SK-N-SH (cell line): ENCODE results near the gene C20orf144. TPM values are rescaled to one million over a fixed set of nuclear protein-coding genes. Genes with fewer than 3 reads are reported as not detected.

Experiments used
- CTCF ChIA-PET: fragments of 300-600, 350-600 bp; formaldehyde crosslinking; extraction: SDS; loops from one replicate; lab custom pipeline; 2021; lab: Yijun Ruan, JAX
- POLR2A ChIA-PET: fragments of 350-600 bp; sonication (Branson Sonifier 250); formaldehyde crosslinking; extraction: SDS; loops from one replicate; lab custom pipeline; 2020; ENCODE audit warnings: antibody characterized with exemption, inconsistent platforms; lab: Yijun Ruan, JAX
- DNase-seq: peaks from one replicate; pipeline ENCODE4 v3.0.0; 2012
- H2AFZ ChIP-seq: fragments of 200-600 bp; sonication (generic); 2 replicates; pipeline ENCODE4 v1.8.1; 2016; ENCODE audit warnings: antibody characterized with exemption, mild to moderate bottlenecking, low read depth
- H3F3A ChIP-seq: fragments of 200-600 bp; sonication (generic); replicated peaks from 2 replicates; pipeline ENCODE3; 2016; ENCODE audit warnings: antibody characterized with exemption, mild to moderate bottlenecking; ENCODE audit not compliant: insufficient read depth
- H3K27ac ChIP-seq, 2 experiments: fragments of 200-500 bp in 1 of 2; fragments of 200-600 bp in 1 of 2; sonication (Bioruptor generic) in 1 of 2; sonication (generic), shearing (Covaris generic) in 1 of 2; 2 replicates each; pipeline versions ENCODE4 v1.5.1 to v1.6.1; 2014 to 2016; ENCODE audit warnings: low read depth in 2 of 2, inconsistent platforms in 1 of 2, low read length in 1 of 2, mild to moderate bottlenecking in 1 of 2, mixed read lengths in 1 of 2
- H3K27me3 ChIP-seq: fragments of 200-600 bp; sonication (generic), shearing (Covaris generic); 2 replicates; pipeline ENCODE4 v1.6.1; 2016; ENCODE audit warnings: mixed run types; ENCODE audit not compliant: insufficient read depth
- H3K36me3 ChIP-seq, 2 experiments: fragments of 200-500 bp in 1 of 2; fragments of 200-600 bp in 1 of 2; sonication (Bioruptor generic) in 1 of 2; sonication (generic) in 1 of 2; replicated peaks in 1 of 2; 2 replicates each; pipeline versions ENCODE3 to v1.5.1; 2014 to 2016; ENCODE audit warnings: low read length in 1 of 2, mild to moderate bottlenecking in 1 of 2; ENCODE audit not compliant: insufficient read depth in 2 of 2, control insufficient read depth in 1 of 2
- H3K4me1 ChIP-seq, 2 experiments: fragments of 200-500 bp in 1 of 2; fragments of 200-600 bp in 1 of 2; sonication (Bioruptor generic) in 1 of 2; sonication (generic), shearing (Covaris generic) in 1 of 2; 2 replicates each; pipeline versions ENCODE4 v1.5.1 to v1.6.1; 2014 to 2016; ENCODE audit warnings: low read depth in 1 of 2, low read length in 1 of 2, mixed run types in 1 of 2; ENCODE audit not compliant: insufficient read depth in 2 of 2, control insufficient read depth in 1 of 2
- H3K4me2 ChIP-seq: fragments of 200-600 bp; sonication (generic), shearing (Covaris generic); 2 replicates; pipeline ENCODE4 v1.6.1; 2017; ENCODE audit warnings: mixed run types
- H3K4me3 ChIP-seq, 2 experiments: fragments of 200-500 bp in 1 of 2; fragments of 200-600 bp in 1 of 2; sonication (Bioruptor generic) in 1 of 2; sonication (generic), shearing (Covaris generic) in 1 of 2; 2 replicates each; pipeline versions ENCODE4 v1.5.1 to v1.8.1; 2014 to 2016; ENCODE audit warnings: low read depth in 2 of 2, inconsistent platforms in 1 of 2, low read length in 1 of 2, mild to moderate bottlenecking in 1 of 2, mixed read lengths in 1 of 2, moderate library complexity in 1 of 2
- H3K79me2 ChIP-seq: fragments of 200-600 bp; sonication (generic); 2 replicates; pipeline ENCODE4 v1.8.1; 2017; ENCODE audit warnings: mild to moderate bottlenecking; ENCODE audit not compliant: insufficient read depth
- H3K9ac ChIP-seq: fragments of 200-600 bp; sonication (generic); 2 replicates; pipeline ENCODE4 v1.6.1; 2017; ENCODE audit warnings: mixed run types
- H3K9me2 ChIP-seq: fragments of 200-600 bp; sonication (generic); 2 replicates; pipeline ENCODE4 v1.6.1; 2017; ENCODE audit warnings: mixed run types
- H3K9me3 ChIP-seq: fragments of 200-600 bp; sonication (generic); 2 replicates; pipeline ENCODE4 v1.6.1; 2017; ENCODE audit warnings: mixed run types, mild to moderate bottlenecking, moderate library complexity
- H4K20me1 ChIP-seq: fragments of 200-600 bp; sonication (generic); 2 replicates; pipeline ENCODE4 v1.6.1; 2017; ENCODE audit warnings: mild to moderate bottlenecking, mixed run types; ENCODE audit not compliant: insufficient read depth
- CHD2 ChIP-seq: fragments of 150-350 bp; IDR thresholded peaks from 2 replicates; pipeline ENCODE4 v1.6.1; 2018; ENCODE audit warnings: low read length; ENCODE audit not compliant: partially characterized antibody
- ELF1 ChIP-seq: IDR thresholded peaks from 2 replicates; pipeline ENCODE4 v1.4.0; 2012
- EP300 ChIP-seq, 2 experiments: IDR thresholded peaks; 2 replicates each; pipeline versions ENCODE4 v1.4.0 to v1.6.1; 2012; ENCODE audit warnings: borderline replicate concordance in 1 of 2, low read depth in 1 of 2, low read length in 1 of 2
- FOXJ3 ChIP-seq: sonication (generic); formaldehyde crosslinking; IDR thresholded peaks from 2 replicates; pipeline ENCODE4 v1.5.1; 2020; ENCODE audit warnings: mild to moderate bottlenecking, missing genetic modification reagents
- GABPA ChIP-seq: IDR thresholded peaks from 2 replicates; pipeline ENCODE4 v1.4.0; 2012; ENCODE audit warnings: low read depth, mild to moderate bottlenecking
- GATA2 ChIP-seq: sonication (generic); formaldehyde crosslinking; IDR thresholded peaks from 2 replicates; pipeline ENCODE4 v1.5.0; 2020; ENCODE audit warnings: mild to moderate bottlenecking, missing genetic modification reagents
- JUND ChIP-seq: IDR thresholded peaks from 2 replicates; pipeline ENCODE4 v1.4.0; 2012
- NRF1 ChIP-seq: IDR thresholded peaks from 2 replicates; pipeline ENCODE4 v1.6.1; 2012; ENCODE audit warnings: low read depth, mild to moderate bottlenecking, low read length
- RCOR1 ChIP-seq: fragments of 150-350 bp; IDR thresholded peaks from 2 replicates; pipeline ENCODE4 v1.6.1; 2017; ENCODE audit warnings: antibody characterized with exemption, low read length
- RFX5 ChIP-seq: IDR thresholded peaks from 2 replicates; pipeline ENCODE4 v1.6.1; 2012; ENCODE audit warnings: mild to moderate bottlenecking, improper control_type of control experiment, low read length
- RXRA ChIP-seq: IDR thresholded peaks from 2 replicates; pipeline ENCODE4 v1.4.0; 2012; ENCODE audit warnings: low read depth, mild to moderate bottlenecking, borderline replicate concordance
- SMC3 ChIP-seq: IDR thresholded peaks from 2 replicates; pipeline ENCODE4 v1.6.1; 2012; ENCODE audit warnings: low read depth, low read length, improper control_type of control experiment
- TCF12 ChIP-seq: IDR thresholded peaks from 2 replicates; pipeline ENCODE4 v1.4.0; 2012
- WGBS: methylation state at CpG from one replicate; pipeline ENCODE4 v1.1.6; 2017; ENCODE audit warnings: low lambda C conversion rate; 5-methylcytosine and 5-hydroxymethylcytosine counted together
- polyA plus RNA-seq, 3 experiments: library from polyadenylated mRNA; depleted of rRNA; stranded (reverse); fragments of >200 nt; gene quantifications; 2 replicates each; pipeline ENCODE4 v1.2.3, GENCODE V29; 2012
- TF ChIP-seq, protein P1 (sequence below): fragments of 150-350 bp; IDR thresholded peaks from 2 replicates; pipeline ENCODE4 v1.6.1; 2016; ENCODE audit warnings: mild to moderate bottlenecking, low read depth, low read length
- TF ChIP-seq, protein P2 (sequence below): IDR thresholded peaks from 2 replicates; pipeline ENCODE4 v1.4.0; 2012; ENCODE audit warnings: low read depth, borderline replicate concordance
- TF ChIP-seq, protein P3 (sequence below): fragments of 150-350 bp; IDR thresholded peaks from 2 replicates; pipeline ENCODE4 v1.6.1; 2017; ENCODE audit warnings: antibody characterized with exemption, low read length, low read depth, borderline replicate concordance
- TF ChIP-seq, protein P4 (sequence below): IDR thresholded peaks from 2 replicates; pipeline ENCODE4 v1.6.1; 2012; ENCODE audit warnings: mild to moderate bottlenecking, low read depth, low read length, moderate library complexity
- TF ChIP-seq, protein P5 (sequence below): IDR thresholded peaks from 2 replicates; pipeline ENCODE4 v1.4.0; 2012; ENCODE audit warnings: low read depth, borderline replicate concordance

C20orf144 gene
- polyA plus RNA-seq, 1 of the 3 experiments (the other 2 are of a cell fraction) = 0.12 TPM

DNA sequence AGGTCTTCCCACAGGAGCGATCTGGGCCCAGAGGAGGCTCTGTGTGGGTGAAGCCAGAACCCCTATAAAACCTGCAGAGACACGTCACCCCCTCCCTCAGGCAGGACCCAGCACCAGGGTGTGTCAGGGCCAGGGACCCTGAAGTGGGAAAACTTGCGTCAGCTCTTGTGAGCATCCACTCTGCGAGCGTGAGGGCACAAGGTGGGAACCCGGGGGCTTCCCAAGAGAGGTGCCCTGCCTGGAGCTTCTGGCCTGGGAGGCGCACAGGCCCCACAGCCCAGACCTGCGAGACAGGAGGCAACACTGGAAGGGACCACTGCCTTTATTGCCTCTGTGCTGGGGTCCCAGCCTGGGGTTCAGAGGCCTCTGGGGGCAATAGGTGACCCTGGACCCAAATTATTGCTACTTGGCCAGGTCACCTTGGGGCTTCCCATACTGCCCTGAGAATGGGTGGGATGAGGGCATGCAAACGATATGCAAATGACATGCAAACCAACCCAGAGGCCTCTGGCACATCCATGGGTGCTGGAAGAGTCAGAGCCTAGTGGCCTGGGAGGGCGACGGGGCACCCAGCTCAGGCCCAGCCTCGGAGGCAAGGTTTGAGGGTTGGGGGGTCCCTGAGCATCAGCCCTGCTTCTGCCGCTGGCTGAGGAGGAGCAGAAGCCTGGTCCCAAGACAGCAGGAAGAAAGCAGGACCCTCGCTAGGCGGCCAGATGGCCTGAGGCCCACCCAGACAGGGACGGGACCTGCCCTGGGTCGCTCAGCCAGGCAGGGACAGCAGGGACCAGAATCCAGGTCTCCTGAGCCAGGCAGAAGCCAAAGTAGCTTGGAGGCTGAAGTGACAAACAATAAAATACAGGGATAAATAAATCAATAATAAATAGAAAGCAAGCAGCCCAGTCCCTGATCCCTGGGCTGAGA, 5.1 kb upstream of the C20orf144 start:
- Histone ChIP-seq H3K9me2 (no peaks in the 10 kb centered on the region), H3K4me1 (peaks cover 0 to 8% of the 10 kb centered on the region in 2 experiments; a peak in 1 of 4 replicates), H3K27me3 (no peaks in the 10 kb centered on the region), H4K20me1 (no peaks in the 10 kb centered on the region), H3F3A (peaks cover 10% of the 10 kb centered on the region), H3K4me3 (no peak overlapping the region), H3K36me3 (peaks cover 0 to 7% of the 10 kb centered on the region in 2 experiments), H3K9ac (no peak overlapping the region), H3K79me2 (no peaks in the 10 kb centered on the region), H3K9me3 (no peaks in the 10 kb centered on the region), H3K4me2 (no peak overlapping the region), H3K27ac (no peak overlapping the region), H2AFZ (no peak overlapping the region)
- WGBS = 93% methylated on average over 15 of the region's 17 CpGs
- no peak for DNase-seq
- ChIA-PET POLR2A (no interaction called here), CTCF (interaction anchor here (7.9 to 9.2 kb wide), 2 partner anchors 9 to 200 kb away, joined by 67 to 114 read pairs; partner anchors contain the start of genes ACTL10 and C20orf144)
- TF ChIP-seq GATA2 (CRISPR knock-in tag) = no peak
- no peak for TF ChIP-seq CHD2
- TF ChIP-seq, protein P1, sequence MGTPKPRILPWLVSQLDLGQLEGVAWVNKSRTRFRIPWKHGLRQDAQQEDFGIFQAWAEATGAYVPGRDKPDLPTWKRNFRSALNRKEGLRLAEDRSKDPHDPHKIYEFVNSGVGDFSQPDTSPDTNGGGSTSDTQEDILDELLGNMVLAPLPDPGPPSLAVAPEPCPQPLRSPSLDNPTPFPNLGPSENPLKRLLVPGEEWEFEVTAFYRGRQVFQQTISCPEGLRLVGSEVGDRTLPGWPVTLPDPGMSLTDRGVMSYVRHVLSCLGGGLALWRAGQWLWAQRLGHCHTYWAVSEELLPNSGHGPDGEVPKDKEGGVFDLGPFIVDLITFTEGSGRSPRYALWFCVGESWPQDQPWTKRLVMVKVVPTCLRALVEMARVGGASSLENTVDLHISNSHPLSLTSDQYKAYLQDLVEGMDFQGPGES = no peak
- TF ChIP-seq, protein P2, sequence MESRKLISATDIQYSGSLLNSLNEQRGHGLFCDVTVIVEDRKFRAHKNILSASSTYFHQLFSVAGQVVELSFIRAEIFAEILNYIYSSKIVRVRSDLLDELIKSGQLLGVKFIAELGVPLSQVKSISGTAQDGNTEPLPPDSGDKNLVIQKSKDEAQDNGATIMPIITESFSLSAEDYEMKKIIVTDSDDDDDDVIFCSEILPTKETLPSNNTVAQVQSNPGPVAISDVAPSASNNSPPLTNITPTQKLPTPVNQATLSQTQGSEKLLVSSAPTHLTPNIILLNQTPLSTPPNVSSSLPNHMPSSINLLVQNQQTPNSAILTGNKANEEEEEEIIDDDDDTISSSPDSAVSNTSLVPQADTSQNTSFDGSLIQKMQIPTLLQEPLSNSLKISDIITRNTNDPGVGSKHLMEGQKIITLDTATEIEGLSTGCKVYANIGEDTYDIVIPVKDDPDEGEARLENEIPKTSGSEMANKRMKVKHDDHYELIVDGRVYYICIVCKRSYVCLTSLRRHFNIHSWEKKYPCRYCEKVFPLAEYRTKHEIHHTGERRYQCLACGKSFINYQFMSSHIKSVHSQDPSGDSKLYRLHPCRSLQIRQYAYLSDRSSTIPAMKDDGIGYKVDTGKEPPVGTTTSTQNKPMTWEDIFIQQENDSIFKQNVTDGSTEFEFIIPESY = no peak
- TF ChIP-seq GABPA = no peak
- no peak for TF ChIP-seq RXRA
- TF ChIP-seq TCF12 = no peak
- TF ChIP-seq NRF1 = no peak
- TF ChIP-seq, protein P3, sequence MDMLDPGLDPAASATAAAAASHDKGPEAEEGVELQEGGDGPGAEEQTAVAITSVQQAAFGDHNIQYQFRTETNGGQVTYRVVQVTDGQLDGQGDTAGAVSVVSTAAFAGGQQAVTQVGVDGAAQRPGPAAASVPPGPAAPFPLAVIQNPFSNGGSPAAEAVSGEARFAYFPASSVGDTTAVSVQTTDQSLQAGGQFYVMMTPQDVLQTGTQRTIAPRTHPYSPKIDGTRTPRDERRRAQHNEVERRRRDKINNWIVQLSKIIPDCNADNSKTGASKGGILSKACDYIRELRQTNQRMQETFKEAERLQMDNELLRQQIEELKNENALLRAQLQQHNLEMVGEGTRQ = no peak
- no peak for TF ChIP-seq RFX5
- no peak for TF ChIP-seq ELF1
- no peak for TF ChIP-seq FOXJ3 (CRISPR knock-in tag)
- TF ChIP-seq SMC3 = no peak
- no peak for TF ChIP-seq RCOR1
- TF ChIP-seq, protein P4, sequence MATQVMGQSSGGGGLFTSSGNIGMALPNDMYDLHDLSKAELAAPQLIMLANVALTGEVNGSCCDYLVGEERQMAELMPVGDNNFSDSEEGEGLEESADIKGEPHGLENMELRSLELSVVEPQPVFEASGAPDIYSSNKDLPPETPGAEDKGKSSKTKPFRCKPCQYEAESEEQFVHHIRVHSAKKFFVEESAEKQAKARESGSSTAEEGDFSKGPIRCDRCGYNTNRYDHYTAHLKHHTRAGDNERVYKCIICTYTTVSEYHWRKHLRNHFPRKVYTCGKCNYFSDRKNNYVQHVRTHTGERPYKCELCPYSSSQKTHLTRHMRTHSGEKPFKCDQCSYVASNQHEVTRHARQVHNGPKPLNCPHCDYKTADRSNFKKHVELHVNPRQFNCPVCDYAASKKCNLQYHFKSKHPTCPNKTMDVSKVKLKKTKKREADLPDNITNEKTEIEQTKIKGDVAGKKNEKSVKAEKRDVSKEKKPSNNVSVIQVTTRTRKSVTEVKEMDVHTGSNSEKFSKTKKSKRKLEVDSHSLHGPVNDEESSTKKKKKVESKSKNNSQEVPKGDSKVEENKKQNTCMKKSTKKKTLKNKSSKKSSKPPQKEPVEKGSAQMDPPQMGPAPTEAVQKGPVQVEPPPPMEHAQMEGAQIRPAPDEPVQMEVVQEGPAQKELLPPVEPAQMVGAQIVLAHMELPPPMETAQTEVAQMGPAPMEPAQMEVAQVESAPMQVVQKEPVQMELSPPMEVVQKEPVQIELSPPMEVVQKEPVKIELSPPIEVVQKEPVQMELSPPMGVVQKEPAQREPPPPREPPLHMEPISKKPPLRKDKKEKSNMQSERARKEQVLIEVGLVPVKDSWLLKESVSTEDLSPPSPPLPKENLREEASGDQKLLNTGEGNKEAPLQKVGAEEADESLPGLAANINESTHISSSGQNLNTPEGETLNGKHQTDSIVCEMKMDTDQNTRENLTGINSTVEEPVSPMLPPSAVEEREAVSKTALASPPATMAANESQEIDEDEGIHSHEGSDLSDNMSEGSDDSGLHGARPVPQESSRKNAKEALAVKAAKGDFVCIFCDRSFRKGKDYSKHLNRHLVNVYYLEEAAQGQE = no peak
- no peak for TF ChIP-seq EP300 (IDR thresholded peaks at IDR 0.05; ENCODE audit: borderline replicate concordance in 1 of 2, low read depth in 1 of 2, low read length in 1 of 2)
- no peak for TF ChIP-seq JUND
- TF ChIP-seq, protein P5, sequence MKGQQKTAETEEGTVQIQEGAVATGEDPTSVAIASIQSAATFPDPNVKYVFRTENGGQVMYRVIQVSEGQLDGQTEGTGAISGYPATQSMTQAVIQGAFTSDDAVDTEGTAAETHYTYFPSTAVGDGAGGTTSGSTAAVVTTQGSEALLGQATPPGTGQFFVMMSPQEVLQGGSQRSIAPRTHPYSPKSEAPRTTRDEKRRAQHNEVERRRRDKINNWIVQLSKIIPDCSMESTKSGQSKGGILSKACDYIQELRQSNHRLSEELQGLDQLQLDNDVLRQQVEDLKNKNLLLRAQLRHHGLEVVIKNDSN = no peak
